ENCODE results near the gene CDKL5. TPM values are rescaled to one million over a fixed set of nuclear protein-coding genes. Genes with fewer than 3 reads are reported as not detected.
"Not testable (repeated sequence)": the region's sequence is repeated elsewhere in the genome, so short reads cannot be mapped to it uniquely, and the experiment has no call there.

The CDKL5 gene
- total RNA-seq, 2 experiments from 2014 or later: 1.7 to 2.0 TPM

- peaks cover 11% of the 10 kb centered on the region for H3K4me1 Mint-ChIP-seq
- ChIA-PET CTCF (no interaction called here), POLR2A (no interaction called here)
- H3K36me3 Mint-ChIP-seq (ENCODE audit: low read depth): no peaks in the 10 kb centered on the region
- no peak overlapping the region for H3K4me3 Mint-ChIP-seq
- no peak overlapping the region for H3K27ac Mint-ChIP-seq
- H3K27me3 Mint-ChIP-seq: peaks cover 9% of the 10 kb centered on the region
- no peaks in the 10 kb centered on the region for H3K9me3 Mint-ChIP-seq
- DNase-seq: no peak
Measured at GRCh38 chrX:18428006-18428405, 2.6 kb downstream of the CDKL5 start.

DNA sequence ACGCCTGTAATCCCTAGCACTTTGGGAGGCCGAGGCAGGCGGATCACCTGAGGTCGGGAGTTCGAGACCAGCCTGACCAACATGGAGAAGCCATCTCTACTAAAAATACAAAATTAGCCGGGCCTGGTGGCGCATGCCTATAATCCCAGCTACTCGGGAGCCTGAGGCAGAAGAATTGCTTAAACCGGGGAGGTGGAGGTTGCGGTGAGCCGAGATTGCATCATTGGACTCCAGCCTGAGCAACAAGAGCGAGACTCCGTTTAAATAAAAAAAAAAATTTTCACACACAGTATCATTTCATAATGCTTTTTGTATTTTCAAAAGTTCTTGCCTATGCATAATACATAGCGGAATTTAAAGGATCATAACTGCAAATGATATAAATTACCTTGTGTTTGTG is 7.9 kb downstream of the CDKL5 start:
- H3K36me3 Mint-ChIP-seq (ENCODE audit: low read depth); CTCF ChIA-PET; H3K4me3 Mint-ChIP-seq; DNase-seq; H3K27me3 Mint-ChIP-seq; H3K27ac Mint-ChIP-seq; POLR2A ChIA-PET; H3K4me1 Mint-ChIP-seq; H3K9me3 Mint-ChIP-seq: not testable (repeated sequence)

GRCh38 chrX:18434896-18435295 is 9.5 kb downstream of the CDKL5 start:
- DNase-seq: no peak
- CTCF ChIA-PET: no interaction called here
- H3K4me1 Mint-ChIP-seq: no peaks in the 10 kb centered on the region
- no peak overlapping the region for H3K27ac Mint-ChIP-seq
- POLR2A ChIA-PET: no interaction called here
- H3K4me3 Mint-ChIP-seq: no peak overlapping the region
- no peaks in the 10 kb centered on the region for H3K36me3 Mint-ChIP-seq (ENCODE audit: low read depth)
- H3K9me3 Mint-ChIP-seq: no peaks in the 10 kb centered on the region
- no peaks in the 10 kb centered on the region for H3K27me3 Mint-ChIP-seq

- H3K9me3 Mint-ChIP-seq: no peaks in the 10 kb centered on the region
- no peak for DNase-seq
- no peak overlapping the region for H3K4me3 Mint-ChIP-seq
- H3K4me1 Mint-ChIP-seq: no peaks in the 10 kb centered on the region
- ChIA-PET POLR2A (no interaction called here), CTCF (no interaction called here)
- no peaks in the 10 kb centered on the region for H3K36me3 Mint-ChIP-seq (ENCODE audit: low read depth)
- no peaks in the 10 kb centered on the region for H3K27me3 Mint-ChIP-seq
- H3K27ac Mint-ChIP-seq: no peak overlapping the region
Measured at GRCh38 chrX:18436017-18436416, 10.6 kb downstream of the CDKL5 start.

- H3K4me1 Mint-ChIP-seq: no peaks in the 10 kb centered on the region
- H3K4me3 Mint-ChIP-seq: no peak overlapping the region
- H3K27ac Mint-ChIP-seq: no peak overlapping the region
- H3K27me3 Mint-ChIP-seq: no peaks in the 10 kb centered on the region
- H3K36me3 Mint-ChIP-seq (ENCODE audit: low read depth): no peaks in the 10 kb centered on the region
- POLR2A ChIA-PET: no interaction called here
- DNase-seq: no peak
- CTCF ChIA-PET: no interaction called here
- H3K9me3 Mint-ChIP-seq: no peaks in the 10 kb centered on the region
Measured at GRCh38 chrX:18440835-18441234, 15.4 kb downstream of the CDKL5 start.

- Mint-ChIP-seq H3K27me3 (no peaks in the 10 kb centered on the region), H3K9me3 (no peaks in the 10 kb centered on the region), H3K36me3 (ENCODE audit: low read depth) (no peaks in the 10 kb centered on the region), H3K4me3 (no peak overlapping the region), H3K4me1 (no peaks in the 10 kb centered on the region), H3K27ac (no peak overlapping the region)
- DNase-seq: no peak
- ChIA-PET CTCF (no interaction called here), POLR2A (no interaction called here)
Measured at GRCh38 chrX:18441780-18442367, 16.5 kb downstream of the CDKL5 start.

DNA sequence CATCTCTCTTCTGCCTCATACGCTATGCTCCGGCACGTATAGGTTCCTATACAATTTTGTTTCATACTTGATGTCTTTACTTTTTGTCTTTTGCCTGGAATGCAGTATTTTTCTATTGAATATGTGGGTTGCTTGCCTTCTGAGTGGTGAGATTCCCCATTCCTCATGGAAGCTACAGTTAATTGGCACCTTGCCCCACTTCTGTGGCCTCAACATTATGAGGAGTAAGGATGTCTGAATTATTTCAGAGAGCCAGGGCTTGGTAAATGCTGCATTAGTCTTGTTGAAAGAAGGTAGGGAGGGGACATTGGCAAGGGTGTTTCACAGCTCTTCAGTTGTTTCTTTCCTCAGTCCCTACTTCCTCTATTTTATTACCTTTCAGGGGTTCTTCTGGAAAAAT is 23.0 kb downstream of the CDKL5 start:
- H3K27me3 Mint-ChIP-seq: no peaks in the 10 kb centered on the region
- H3K4me1 Mint-ChIP-seq: no peaks in the 10 kb centered on the region
- CTCF ChIA-PET: no interaction called here
- H3K36me3 Mint-ChIP-seq (ENCODE audit: low read depth): no peaks in the 10 kb centered on the region
- no peaks in the 10 kb centered on the region for H3K9me3 Mint-ChIP-seq
- H3K27ac Mint-ChIP-seq: no peak overlapping the region
- H3K4me3 Mint-ChIP-seq: no peak overlapping the region
- POLR2A ChIA-PET: no interaction called here
- no peak for DNase-seq

DNA sequence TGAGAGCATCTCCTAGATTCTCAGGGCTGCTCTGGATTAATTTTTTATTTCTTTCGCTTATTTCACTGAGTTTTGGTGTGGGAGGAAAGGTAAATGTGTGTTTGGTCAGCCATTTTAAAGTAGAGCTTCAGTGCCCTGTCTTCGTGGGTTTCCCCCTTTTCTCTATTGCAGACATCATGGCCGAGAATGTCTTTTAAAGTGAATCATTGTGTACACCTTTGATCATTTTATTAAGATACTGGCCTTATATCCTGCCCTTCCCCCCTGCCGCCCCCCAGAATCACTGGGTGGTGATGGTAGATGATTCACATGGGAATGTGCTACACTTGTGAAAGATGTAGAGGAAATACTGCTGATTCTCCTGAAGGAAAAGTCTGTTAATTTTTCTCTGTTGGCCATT is 23.8 kb downstream of the CDKL5 start:
- Mint-ChIP-seq H3K4me3 (no peak overlapping the region), H3K4me1 (no peaks in the 10 kb centered on the region), H3K27me3 (no peaks in the 10 kb centered on the region), H3K9me3 (no peaks in the 10 kb centered on the region), H3K36me3 (ENCODE audit: low read depth) (no peaks in the 10 kb centered on the region), H3K27ac (no peak overlapping the region)
- no peak for DNase-seq
- ChIA-PET CTCF (no interaction called here), POLR2A (no interaction called here)

- Mint-ChIP-seq H3K4me3 (no peak overlapping the region), H3K4me1 (no peaks in the 10 kb centered on the region), H3K27ac (no peak overlapping the region), H3K9me3 (no peaks in the 10 kb centered on the region), H3K27me3 (no peaks in the 10 kb centered on the region), H3K36me3 (ENCODE audit: low read depth) (no peaks in the 10 kb centered on the region)
- CTCF ChIA-PET: no interaction called here
- POLR2A ChIA-PET: no interaction called here
- DNase-seq: no peak
Measured at GRCh38 chrX:18455384-18455783, 30.0 kb downstream of the CDKL5 start.

DNA sequence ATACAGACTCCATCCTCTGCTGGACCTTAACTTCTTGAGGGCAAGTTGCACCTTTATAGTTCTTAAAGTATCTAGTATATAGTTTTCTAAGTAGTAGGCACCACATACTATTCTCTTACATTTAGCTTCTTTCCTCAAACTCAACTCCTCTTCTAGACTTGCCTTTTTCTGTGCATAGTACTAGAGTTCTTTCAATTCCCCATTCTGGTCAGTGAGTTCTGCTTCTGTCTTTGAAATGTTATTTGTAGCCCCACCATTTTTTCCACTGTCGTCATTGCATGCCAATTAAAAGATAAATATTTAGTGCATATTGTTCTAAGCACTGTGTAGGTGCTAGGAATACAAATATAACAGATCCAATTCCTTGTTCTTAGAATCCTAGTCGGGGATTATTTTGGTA is 31.6 kb downstream of the CDKL5 start:
- no peak overlapping the region for H3K27ac Mint-ChIP-seq
- H3K36me3 Mint-ChIP-seq (ENCODE audit: low read depth): no peaks in the 10 kb centered on the region
- H3K27me3 Mint-ChIP-seq: no peaks in the 10 kb centered on the region
- DNase-seq: no peak
- H3K4me3 Mint-ChIP-seq: no peak overlapping the region
- ChIA-PET POLR2A (no interaction called here), CTCF (no interaction called here)
- no peaks in the 10 kb centered on the region for H3K9me3 Mint-ChIP-seq
- no peaks in the 10 kb centered on the region for H3K4me1 Mint-ChIP-seq

- no peak for DNase-seq
- Mint-ChIP-seq H3K36me3 (ENCODE audit: low read depth) (no peaks in the 10 kb centered on the region), H3K4me3 (no peak overlapping the region), H3K27me3 (no peaks in the 10 kb centered on the region), H3K9me3 (no peaks in the 10 kb centered on the region), H3K4me1 (no peaks in the 10 kb centered on the region), H3K27ac (no peak overlapping the region)
- ChIA-PET POLR2A (no interaction called here), CTCF (interaction anchor here (0.5 kb wide), 1 partner anchor 248 kb away, joined by 3 read pairs; no protein-coding TSS in a partner anchor)
Measured at GRCh38 chrX:18461431-18461830, 36.0 kb downstream of the CDKL5 start.

GRCh38 chrX:18464499-18464898 is 39.1 kb downstream of the CDKL5 start:
- Mint-ChIP-seq H3K36me3 (ENCODE audit: low read depth) (no peaks in the 10 kb centered on the region), H3K4me1 (no peaks in the 10 kb centered on the region), H3K9me3 (no peaks in the 10 kb centered on the region), H3K27me3 (no peaks in the 10 kb centered on the region), H3K4me3 (no peak overlapping the region), H3K27ac (no peak overlapping the region)
- ChIA-PET POLR2A (no interaction called here), CTCF (no interaction called here)
- no peak for DNase-seq

DNA sequence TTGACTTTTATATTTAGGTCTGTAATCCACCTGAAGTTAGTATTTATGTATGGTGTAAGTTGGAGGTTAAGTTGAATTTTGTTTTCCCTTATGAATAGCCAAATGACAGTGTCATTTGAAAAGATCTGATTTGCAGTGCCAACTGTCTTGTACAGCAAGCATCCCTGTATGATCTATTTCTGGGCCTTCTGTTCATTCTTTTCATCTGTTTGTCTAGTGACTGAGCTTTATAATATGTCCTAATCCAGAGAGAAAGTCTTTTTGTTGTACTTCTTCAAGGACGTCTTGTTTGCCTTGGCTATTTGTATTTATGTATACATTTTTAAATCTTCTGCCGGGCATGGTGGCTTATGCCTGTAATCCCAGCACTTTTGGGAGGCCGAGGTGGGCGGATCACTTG is 39.6 kb downstream of the CDKL5 start:
- Mint-ChIP-seq H3K36me3 (ENCODE audit: low read depth) (no peaks in the 10 kb centered on the region), H3K27ac (no peak overlapping the region), H3K4me3 (no peak overlapping the region), H3K4me1 (no peaks in the 10 kb centered on the region), H3K27me3 (no peaks in the 10 kb centered on the region), H3K9me3 (no peaks in the 10 kb centered on the region)
- CTCF ChIA-PET: no interaction called here
- POLR2A ChIA-PET: no interaction called here
- no peak for DNase-seq

DNA sequence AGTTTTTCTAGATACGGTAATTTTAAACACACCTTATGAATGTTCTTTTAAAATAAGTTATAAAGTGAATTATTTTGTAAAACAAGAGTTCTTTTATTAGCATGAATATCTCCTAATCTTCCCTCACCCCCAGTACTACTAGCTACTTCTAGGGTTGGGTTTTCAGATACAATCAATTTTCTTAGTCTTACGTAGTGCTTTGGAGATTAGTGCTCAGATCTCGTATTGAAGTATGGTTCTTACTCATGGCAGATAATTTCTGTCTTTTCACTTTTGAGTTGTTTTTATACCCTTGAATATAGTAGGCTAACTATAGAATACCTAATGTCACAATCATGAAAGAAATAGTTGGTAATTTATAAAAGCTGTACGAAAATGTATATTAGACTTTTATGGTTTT is 43.2 kb downstream of the CDKL5 start:
- CTCF ChIA-PET: no interaction called here

GRCh38 chrX:18471296-18471695 is 45.9 kb downstream of the CDKL5 start:
- H3K27ac Mint-ChIP-seq: no peak overlapping the region
- no peak overlapping the region for H3K4me3 Mint-ChIP-seq
- H3K9me3 Mint-ChIP-seq: no peaks in the 10 kb centered on the region
- no peaks in the 10 kb centered on the region for H3K36me3 Mint-ChIP-seq (ENCODE audit: low read depth)
- no peaks in the 10 kb centered on the region for H3K27me3 Mint-ChIP-seq
- H3K4me1 Mint-ChIP-seq: no peaks in the 10 kb centered on the region
- DNase-seq: no peak
- POLR2A ChIA-PET: no interaction called here
- CTCF ChIA-PET: no interaction called here

More for the DNA sequence above, 43.2 kb downstream of the CDKL5 start:
- POLR2A ChIA-PET: no interaction called here
- no peaks in the 10 kb centered on the region for H3K36me3 Mint-ChIP-seq (ENCODE audit: low read depth)
- H3K9me3 Mint-ChIP-seq: no peaks in the 10 kb centered on the region
- H3K27me3 Mint-ChIP-seq: no peaks in the 10 kb centered on the region
- no peak for DNase-seq
- H3K27ac Mint-ChIP-seq: no peak overlapping the region
- H3K4me3 Mint-ChIP-seq: no peak overlapping the region
- H3K4me1 Mint-ChIP-seq: no peaks in the 10 kb centered on the region

All from activated CD4-positive, alpha-beta memory T cell treated with anti-CD3 and anti-CD28 coated beads, Interleukin-2, amount 10 ng/mL, durations not matched to agents 7 days and 5 days (primary cell).